IMR-90 (cell line): ENCODE results near the gene COL8A1. TPM values are rescaled to one million over a fixed set of nuclear protein-coding genes. Genes with fewer than 3 reads are reported as not detected.

Experiments
- ATAC-seq: fragments of 200-7000 bp; cut with Tn5 transposase; 2 replicates; pipeline ENCODE4 v1.9.1; 2020; ENCODE audit warnings: low read depth, mild to moderate bottlenecking, moderate library complexity
- BruUV-seq: library from RNA; stranded (reverse); fragments of 400-500 nt; replicated peaks from 2 replicates; lab custom pipeline; 2021; lab: Mats Ljungman, UMichigan
- CTCF ChIA-PET: fragments of 300-600 bp; formaldehyde crosslinking; extraction: SDS; loops from one replicate; lab custom pipeline; 2021; ENCODE audit warnings: antibody characterized with exemption; lab: Yijun Ruan, JAX
- POLR2A ChIA-PET: fragments of 300-600 bp; sonication (Branson Sonifier 250); formaldehyde crosslinking; loops from one replicate; lab custom pipeline; 2022; ENCODE audit warnings: antibody characterized with exemption; ENCODE audit not compliant: unreplicated experiment; lab: Charles Lee
- DNase-seq: peaks from one replicate; pipeline ENCODE4 v3.0.0; 2013
- H2AFZ ChIP-seq: replicated peaks from 2 replicates; pipeline ENCODE3; 2013; ENCODE audit warnings: low read length, mild to moderate bottlenecking; ENCODE audit not compliant: poor library complexity
- H2AK5ac ChIP-seq: 2 replicates; pipeline ENCODE4 v1.6.1; 2013; ENCODE audit warnings: low read depth, low read length, inconsistent platforms
- H2AK9ac ChIP-seq: replicated peaks from 2 replicates; pipeline ENCODE3; 2013; ENCODE audit warnings: mild to moderate bottlenecking, low read depth, low read length, moderate library complexity; ENCODE audit not compliant: poor library complexity
- H2BK120ac ChIP-seq: 2 replicates; pipeline ENCODE4 v1.6.1; 2013; ENCODE audit warnings: low read depth, low read length, inconsistent platforms
- H2BK15ac ChIP-seq: 3 replicates; pipeline ENCODE4 v1.6.1; 2013; ENCODE audit warnings: low read depth, low read length, inconsistent platforms
- H2BK20ac ChIP-seq: 2 replicates; pipeline ENCODE4 v1.6.1; 2013; ENCODE audit warnings: low read depth, mild to moderate bottlenecking, inconsistent platforms, low read length, moderate library complexity
- H2BK5ac ChIP-seq: 2 replicates; pipeline ENCODE4 v1.6.1; 2013; ENCODE audit warnings: mild to moderate bottlenecking, low read depth, low read length, inconsistent platforms; ENCODE audit not compliant: poor library complexity, severe bottlenecking
- H3K14ac ChIP-seq: replicated peaks from 2 replicates; pipeline ENCODE4 v1.6.1; 2013; ENCODE audit warnings: low read depth, low read length, inconsistent platforms
- H3K18ac ChIP-seq: 2 replicates; pipeline ENCODE4 v1.6.1; 2013; ENCODE audit warnings: low read depth, low read length, control low read depth
- H3K23ac ChIP-seq: 2 replicates; pipeline ENCODE4 v1.6.1; 2013; ENCODE audit warnings: low read depth, low read length, inconsistent platforms
- H3K27ac ChIP-seq: 2 replicates; pipeline ENCODE4 v1.5.1; 2013; ENCODE audit warnings: mild to moderate bottlenecking, control low read depth, low read length; ENCODE audit not compliant: insufficient read depth
- H3K27me3 ChIP-seq: 2 replicates; pipeline ENCODE4 v1.6.1; 2013; ENCODE audit warnings: low read length; ENCODE audit not compliant: control insufficient read depth, insufficient read depth
- H3K36me3 ChIP-seq: 2 replicates; pipeline ENCODE4 v1.6.1; 2013; ENCODE audit warnings: low read length, mixed read lengths; ENCODE audit not compliant: control insufficient read depth, insufficient read depth
- H3K4ac ChIP-seq: 2 replicates; pipeline ENCODE4 v1.6.1; 2013; ENCODE audit warnings: low read depth, low read length, inconsistent platforms
- H3K4me1 ChIP-seq: 2 replicates; pipeline ENCODE4 v1.6.1; 2013; ENCODE audit warnings: low read length, mixed read lengths; ENCODE audit not compliant: control insufficient read depth, insufficient read depth
- H3K4me2 ChIP-seq: 2 replicates; pipeline ENCODE4 v1.6.1; 2013; ENCODE audit warnings: low read depth, mild to moderate bottlenecking, control low read depth, low read length, moderate library complexity
- H3K4me3 ChIP-seq: 2 replicates; pipeline ENCODE4 v1.5.1; 2013; ENCODE audit warnings: low read depth, mild to moderate bottlenecking, control low read depth, low read length, moderate library complexity; ENCODE audit not compliant: insufficient read depth
- H3K56ac ChIP-seq: 2 replicates; pipeline ENCODE4 v1.6.1; 2013; ENCODE audit warnings: low read length, inconsistent platforms; ENCODE audit not compliant: insufficient read depth; ENCODE audit errors: extremely low read depth
- H3K79me1 ChIP-seq, 2 experiments: 2 replicates each; pipeline ENCODE4 v1.6.1; 2013; ENCODE audit warnings: low read length in 2 of 2, inconsistent platforms in 1 of 2, low read depth in 1 of 2
- H3K9ac ChIP-seq: 2 replicates; pipeline ENCODE4 v1.6.1; 2013; ENCODE audit warnings: low read depth, low read length, control low read depth
- H3K9me1 ChIP-seq: 2 replicates; pipeline ENCODE4 v1.6.1; 2013; ENCODE audit warnings: low read length, inconsistent platforms; ENCODE audit not compliant: insufficient read depth
- H3K9me3 ChIP-seq: 2 replicates; pipeline ENCODE4 v1.6.1; 2013; ENCODE audit warnings: low read length; ENCODE audit not compliant: control insufficient read depth, insufficient read depth
- H4K20me1 ChIP-seq: 2 replicates; pipeline ENCODE4 v1.6.1; 2013; ENCODE audit warnings: low read length, inconsistent platforms; ENCODE audit not compliant: insufficient read depth
- H4K5ac ChIP-seq: 2 replicates; pipeline ENCODE4 v1.6.1; 2013; ENCODE audit warnings: mild to moderate bottlenecking, low read depth, low read length, control low read depth
- H4K8ac ChIP-seq, 2 experiments: 2 replicates each; pipeline ENCODE4 v1.6.1; 2013; ENCODE audit warnings: low read depth in 2 of 2, low read length in 2 of 2, control low read depth in 1 of 2, inconsistent platforms in 1 of 2
- H4K91ac ChIP-seq: 2 replicates; pipeline ENCODE4 v1.6.1; 2013; ENCODE audit warnings: low read depth, low read length, inconsistent platforms; ENCODE audit not compliant: insufficient read depth
- CEBPB ChIP-seq: IDR thresholded peaks from 2 replicates; pipeline ENCODE4 v1.6.1; 2012; ENCODE audit warnings: low read depth, low read length, improper control_type of control experiment
- MAZ ChIP-seq: IDR thresholded peaks from 2 replicates; pipeline ENCODE4 v1.6.1; 2012; ENCODE audit warnings: low read depth, mild to moderate bottlenecking, low read length, improper control_type of control experiment, moderate library complexity, borderline replicate concordance
- RCOR1 ChIP-seq: IDR thresholded peaks from 2 replicates; pipeline ENCODE4 v1.6.1; 2012; ENCODE audit warnings: mild to moderate bottlenecking, low read length, improper control_type of control experiment; ENCODE audit not compliant: insufficient replicate concordance
- WGBS, 2 experiments: methylation state at CpG; one replicate each; pipeline versions ENCODE4 v1.1.5 to v1.1.7; 2013; ENCODE audit warnings: missing lambda C conversion rate in 2 of 2; ENCODE audit not compliant: insufficient read length in 1 of 2; ENCODE audit errors: extremely low coverage in 2 of 2; 5-methylcytosine and 5-hydroxymethylcytosine counted together
- dilution Hi-C: fragments of 300-500 bp; cut with HindIII; formaldehyde crosslinking; loops from one replicate; pipeline ENCODE4 v1.14.3; 2018; ENCODE audit warnings: low sequenced_read_pairs; ENCODE audit not compliant: unreplicated experiment
- in situ Hi-C: fragments of 300-500 bp; cut with MboI; formaldehyde crosslinking; loops from 3 replicates; pipeline ENCODE4 v1.14.3; 2019; ENCODE audit warnings: low sequenced_read_pairs, inconsistent platforms, mixed read lengths
- intact Hi-C: fragments of 100-400 bp; cut with micrococcal nuclease; formaldehyde crosslinking; loops from 2 replicates; pipeline ENCODE4 v1.10.0; 2022
- polyA plus RNA-seq, 3 experiments: library from polyadenylated mRNA; depleted of rRNA; stranded (reverse); fragments of >200 nt; gene quantifications; 2 replicates each; pipeline ENCODE4 v1.2.3, GENCODE V29; 2012; ENCODE audit warnings: low replicate concordance in 1 of 3
- total RNA-seq: library from RNA; depleted of rRNA; stranded (reverse); fragments of >200 nt; gene quantifications from 2 replicates; pipeline ENCODE4 v1.2.3, GENCODE V29; 2012
- TF ChIP-seq, protein P1 (sequence below): fragments of 150-350 bp; IDR thresholded peaks from 2 replicates; pipeline ENCODE4 v1.6.1; 2016; ENCODE audit warnings: low read depth, mild to moderate bottlenecking, low read length, moderate library complexity, borderline replicate concordance

COL8A1 gene
- total and polyA plus RNA-seq, 2 of the 4 experiments (the other 2 are of a cell fraction) = 119 to 151 TPM

DNA sequence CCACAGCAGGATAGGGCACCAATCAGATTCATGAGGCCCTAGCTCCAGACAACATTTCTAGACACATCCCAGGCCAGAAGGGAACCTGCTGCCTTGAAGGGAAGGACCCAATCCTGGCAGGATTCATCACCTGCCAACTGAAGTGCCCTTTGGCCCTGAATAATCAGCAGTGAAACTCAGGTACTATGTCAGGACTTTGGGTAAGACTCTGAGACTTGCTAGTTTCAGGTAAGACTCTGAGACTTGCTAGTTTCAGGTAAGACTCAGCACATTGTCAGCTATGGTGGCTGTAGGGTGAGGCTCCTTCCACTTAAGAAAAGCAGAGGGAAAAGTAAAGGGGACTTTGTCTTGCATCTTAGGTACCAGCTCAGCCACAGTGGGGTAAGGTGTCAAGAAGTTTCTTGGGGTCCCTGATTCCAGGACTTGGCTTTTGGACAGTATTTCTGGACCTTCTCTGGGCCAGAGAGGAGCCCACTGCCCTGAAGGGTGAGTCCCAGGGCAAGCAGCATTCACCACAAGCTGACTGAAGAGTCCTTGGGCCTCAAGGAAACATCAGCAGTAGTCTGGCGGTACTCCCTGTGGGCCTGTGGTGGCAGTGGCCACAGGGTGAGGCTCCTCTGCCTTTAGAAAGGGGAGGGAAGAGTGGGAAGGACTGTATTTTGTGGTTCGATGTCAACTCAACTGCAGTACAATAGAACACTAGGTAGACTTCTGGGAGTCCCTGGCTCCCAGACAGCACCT lies 13.7 kb upstream of the COL8A1 start:
- TF ChIP-seq, protein P1, sequence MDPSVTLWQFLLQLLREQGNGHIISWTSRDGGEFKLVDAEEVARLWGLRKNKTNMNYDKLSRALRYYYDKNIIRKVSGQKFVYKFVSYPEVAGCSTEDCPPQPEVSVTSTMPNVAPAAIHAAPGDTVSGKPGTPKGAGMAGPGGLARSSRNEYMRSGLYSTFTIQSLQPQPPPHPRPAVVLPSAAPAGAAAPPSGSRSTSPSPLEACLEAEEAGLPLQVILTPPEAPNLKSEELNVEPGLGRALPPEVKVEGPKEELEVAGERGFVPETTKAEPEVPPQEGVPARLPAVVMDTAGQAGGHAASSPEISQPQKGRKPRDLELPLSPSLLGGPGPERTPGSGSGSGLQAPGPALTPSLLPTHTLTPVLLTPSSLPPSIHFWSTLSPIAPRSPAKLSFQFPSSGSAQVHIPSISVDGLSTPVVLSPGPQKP = no peak
- TF ChIP-seq CEBPB (no peak), RCOR1 (no peak), MAZ (no peak)
- H2AK9ac ChIP-seq = no peak overlapping the region
- H3K14ac ChIP-seq = peak overlapping the region; percentile 50
- no peaks in the 10 kb centered on the region for H3K27me3 ChIP-seq
- H3K9me3 ChIP-seq = no peaks in the 10 kb centered on the region
- no peaks in the 10 kb centered on the region for H3K79me1 ChIP-seq
- H3K56ac ChIP-seq = no peak overlapping the region
- peak overlapping the region; percentile 90 for H4K5ac ChIP-seq
- peaks cover 19% of the 10 kb centered on the region for H3K4me1 ChIP-seq
- ATAC-seq (no peak), DNase-seq (no peak)
- in situ Hi-C loops = no loop called here
- H3K9ac ChIP-seq = no peak overlapping the region
- BruUV-seq = no TSS peak
- CTCF ChIA-PET = no interaction called here
- H2BK15ac ChIP-seq = peak overlapping the region; percentile 43; the same call in 2 of the 3 replicates
- POLR2A ChIA-PET = no interaction called here
- H2AFZ ChIP-seq = no peak overlapping the region
- H4K20me1 ChIP-seq = no peaks in the 10 kb centered on the region
- H2AK5ac ChIP-seq = peak overlapping the region; percentile 85
- H3K23ac ChIP-seq = peak overlapping the region; percentile 32; the same call in 1 of the 2 replicates
- peak overlapping the region; percentile 61 for H3K27ac ChIP-seq
- H3K9me1 ChIP-seq = peaks cover 8% of the 10 kb centered on the region
- dilution Hi-C loops = no loop called here
- H2BK5ac ChIP-seq = peak overlapping the region; percentile 72
- no CpG with 5 or more reads among the region's 2 CpGs for WGBS, 2 experiments
- intact Hi-C loops = no loop called here
- no peak overlapping the region for H3K4me2 ChIP-seq
- H3K4ac ChIP-seq = peak overlapping the region; percentile 26
- peak overlapping the region; percentile 51 for H2BK20ac ChIP-seq
- H2BK120ac ChIP-seq = peak overlapping the region; percentile 64
- H3K18ac ChIP-seq = peak overlapping the region; percentile 73
- no peaks in the 10 kb centered on the region for H3K36me3 ChIP-seq
- no peak overlapping the region for H3K4me3 ChIP-seq
- H4K8ac ChIP-seq = peak overlapping the region; percentile 7 to 63; a peak in 3 of 4 replicates
- peak overlapping the region; percentile 64 for H4K91ac ChIP-seq
